HG03064 (cell line): ENCODE results near the gene FAM193A.
"Not testable (repeated sequence)": the region's sequence is repeated elsewhere in the genome, so short reads cannot be mapped to it uniquely, and the experiment has no call there.

Experiments
- ATAC-seq: cut with Tn5 transposase; IDR thresholded peaks from one replicate; pipeline ENCODE4 v1.9.1; 2021; ENCODE audit warnings: low read depth; ENCODE audit not compliant: unreplicated experiment

The FAM193A gene

DNA sequence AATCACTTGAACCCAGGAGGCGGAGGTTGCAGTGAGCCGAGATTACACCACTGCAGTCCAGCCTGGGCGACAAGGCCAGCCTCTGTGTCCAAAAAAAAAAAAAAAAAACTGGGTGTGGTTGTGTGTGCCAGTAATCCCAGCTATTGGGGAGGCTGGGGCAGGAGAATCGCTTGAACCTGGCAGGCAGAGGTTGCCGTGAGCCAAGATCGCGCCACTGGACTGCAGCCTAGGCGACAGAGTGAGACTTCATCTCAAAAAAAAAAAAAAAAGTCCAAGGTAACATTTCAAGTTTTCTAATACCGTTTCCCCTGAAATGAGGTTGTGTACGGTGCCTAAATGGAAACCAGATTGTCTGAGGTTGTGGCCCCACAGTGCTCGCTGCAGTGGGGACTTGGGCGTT lies 35.6 kb downstream of the FAM193A start:
- ATAC-seq, result no peak

- ATAC-seq, result no peak
Measured at GRCh38 chr4:2572866-2573265, 36.4 kb downstream of the FAM193A start.

- no peak for ATAC-seq
Measured at GRCh38 chr4:2574009-2574408, 37.6 kb downstream of the FAM193A start.

DNA sequence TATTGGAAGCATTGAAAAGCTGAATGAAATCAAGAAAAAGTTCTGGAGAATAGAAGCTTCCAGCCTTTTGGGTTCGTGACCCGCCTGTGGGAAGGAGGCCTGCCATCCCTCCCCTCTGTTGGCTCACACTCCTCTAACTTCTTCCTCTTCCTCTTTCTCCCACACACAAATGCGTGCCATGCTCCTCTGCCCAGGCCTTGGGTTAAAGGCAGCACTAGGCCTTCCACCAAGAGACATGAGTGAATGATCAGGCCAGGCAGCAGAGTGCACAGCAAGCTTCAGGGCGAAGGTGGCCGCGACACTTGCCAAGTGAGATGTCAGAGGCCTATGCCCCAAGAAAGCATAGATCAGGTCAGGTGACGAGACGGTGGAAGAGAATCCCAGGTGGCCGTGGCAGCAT lies 38.4 kb downstream of the FAM193A start:
- no peak for ATAC-seq

DNA sequence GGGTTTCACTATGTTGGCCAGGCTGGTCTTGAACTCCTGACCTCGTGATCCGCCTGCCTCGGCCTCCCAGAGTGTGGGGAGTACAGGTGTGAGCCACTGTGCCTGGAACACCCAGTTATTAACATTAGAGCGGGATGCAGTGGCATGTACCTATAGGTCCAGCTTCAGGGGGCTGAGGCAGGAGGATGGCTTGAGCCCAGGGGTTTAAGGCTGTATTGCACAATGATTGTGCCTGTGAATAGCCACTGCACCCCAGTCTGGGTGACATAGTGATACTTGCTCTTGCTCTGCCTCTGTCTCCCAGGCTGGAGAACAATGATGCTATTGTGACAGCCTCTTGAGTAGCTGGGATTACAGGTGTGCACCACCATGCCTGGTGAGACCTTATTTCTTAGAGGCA lies 39.8 kb downstream of the FAM193A start:
- ATAC-seq, result no peak

DNA sequence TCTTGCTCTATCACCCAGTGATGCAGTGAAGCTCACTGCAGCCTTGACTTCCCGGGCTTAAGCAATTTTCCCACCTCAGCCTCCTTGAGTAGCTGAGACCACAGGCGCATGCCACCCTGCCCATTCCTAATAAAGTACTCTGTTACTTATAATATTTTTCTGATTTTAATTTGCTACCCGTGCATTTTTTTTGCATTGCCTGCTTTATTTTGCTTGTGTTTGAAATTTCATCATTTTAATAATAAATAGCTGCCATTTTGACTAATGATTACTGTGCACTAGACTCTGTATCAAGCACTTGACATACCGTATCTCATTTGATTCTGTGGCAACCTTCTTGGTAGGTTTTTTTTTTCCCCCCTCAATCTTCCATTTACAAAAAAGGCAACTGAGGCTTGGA lies 41.7 kb downstream of the FAM193A start:
- no peak for ATAC-seq

GRCh38 chr4:2579910-2580309 lies 43.5 kb downstream of the FAM193A start:
- no peak for ATAC-seq

DNA sequence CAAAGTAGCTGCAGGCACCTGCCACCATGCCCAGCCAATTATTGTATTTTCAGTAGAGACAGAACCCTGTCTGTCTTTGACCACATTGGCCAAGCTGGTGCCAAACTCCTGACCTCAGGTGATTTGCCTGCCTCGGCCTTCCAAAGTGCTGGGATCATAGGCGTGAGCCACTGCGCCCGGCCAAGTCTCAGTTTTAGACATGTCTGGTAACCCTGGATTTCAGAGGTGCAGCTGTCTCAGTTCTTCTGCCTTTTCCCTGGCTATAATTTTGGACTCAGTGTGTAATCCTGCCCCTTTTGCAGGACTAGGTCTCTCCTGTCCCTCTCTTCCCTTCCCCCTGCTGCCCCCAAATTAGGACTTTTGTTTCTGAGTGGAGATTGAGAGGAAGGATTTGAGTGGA lies 46.6 kb downstream of the FAM193A start:
- ATAC-seq, result no peak

- ATAC-seq, result no peak
Measured at GRCh38 chr4:2583517-2583916, 47.1 kb downstream of the FAM193A start.

DNA sequence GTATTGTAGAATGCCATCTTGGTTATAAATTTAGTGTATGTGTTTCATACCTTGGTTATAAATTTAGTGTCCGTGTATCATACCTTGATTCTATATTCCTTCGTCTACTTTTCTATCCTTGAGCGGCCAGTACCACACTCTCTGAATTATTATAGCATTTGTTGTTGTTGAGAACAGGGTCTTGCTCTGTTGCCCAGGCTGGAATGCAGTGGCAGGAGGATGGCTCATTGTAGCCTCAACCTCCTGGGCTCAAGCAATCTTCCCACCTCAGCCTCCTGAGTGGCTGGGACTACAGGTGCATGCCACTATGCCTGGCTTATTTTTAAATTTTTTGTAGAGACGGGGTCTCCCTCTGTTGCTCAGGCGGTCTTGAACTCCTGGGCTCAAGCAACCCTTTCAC lies 50.1 kb downstream of the FAM193A start:
- ATAC-seq, result no peak

DNA sequence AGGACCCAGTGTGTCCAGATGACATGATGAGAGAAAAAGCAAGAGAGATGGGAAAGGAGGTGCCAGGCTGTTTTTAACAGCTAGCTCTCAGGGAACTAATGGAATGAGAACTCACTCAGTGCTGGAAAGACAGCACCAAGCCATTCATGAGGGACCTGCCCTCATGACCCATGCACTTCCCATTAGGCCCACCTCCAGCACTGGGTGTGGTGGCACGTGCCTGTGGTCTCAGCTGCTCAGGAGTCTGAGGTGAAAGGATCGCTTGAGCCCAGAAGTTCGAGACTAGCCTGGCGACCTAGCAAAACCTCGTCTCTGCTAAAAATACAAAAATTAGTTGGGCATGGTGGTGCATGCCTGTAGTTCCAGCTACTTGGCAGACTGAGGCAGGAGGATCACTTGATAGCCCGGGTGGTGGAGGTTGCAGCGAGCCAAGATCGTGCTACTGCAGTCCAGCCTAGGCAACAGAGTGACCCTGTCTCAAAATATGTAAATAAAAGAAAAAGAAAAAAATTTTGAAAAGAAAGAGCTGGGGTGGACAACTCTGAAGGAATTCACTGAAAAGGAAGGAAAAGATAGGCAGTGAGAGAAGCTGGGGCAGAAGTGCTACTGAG lies 50.9 kb downstream of the FAM193A start:
- ATAC-seq, result no peak

- no peak for ATAC-seq
Measured at GRCh38 chr4:2588259-2588658, 51.8 kb downstream of the FAM193A start.

GRCh38 chr4:2591189-2591588 lies 54.7 kb downstream of the FAM193A start:
- ATAC-seq, result no peak

- not testable (repeated sequence) for ATAC-seq
Measured at GRCh38 chr4:2592014-2592413, 55.6 kb downstream of the FAM193A start.

- no peak for ATAC-seq
Measured at GRCh38 chr4:2592572-2592971, 56.1 kb downstream of the FAM193A start.

DNA sequence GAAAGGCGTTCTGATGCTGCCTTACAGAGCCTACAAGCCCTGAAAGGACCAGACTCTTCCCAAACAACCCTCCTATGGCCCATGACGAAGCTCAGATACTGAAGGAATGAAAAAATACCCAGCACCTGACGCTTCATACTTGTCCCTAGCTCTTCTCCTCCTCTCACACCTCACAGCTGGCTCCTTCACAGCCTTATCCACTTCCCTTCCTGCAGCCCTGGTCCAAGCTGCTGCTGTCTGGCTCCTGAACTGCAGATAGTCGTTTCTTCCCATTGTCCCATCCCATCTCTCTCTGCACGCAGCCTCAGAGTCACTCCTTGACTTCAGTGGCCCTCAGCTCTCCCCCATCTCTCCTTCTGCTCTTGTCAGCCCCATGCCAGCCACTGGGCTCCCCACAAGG lies 56.6 kb downstream of the FAM193A start:
- no peak for ATAC-seq

GRCh38 chr4:2595436-2595835 lies 59.0 kb downstream of the FAM193A start:
- no peak for ATAC-seq

GRCh38 chr4:2595952-2596552 lies 59.6 kb downstream of the FAM193A start:
- no peak for ATAC-seq

DNA sequence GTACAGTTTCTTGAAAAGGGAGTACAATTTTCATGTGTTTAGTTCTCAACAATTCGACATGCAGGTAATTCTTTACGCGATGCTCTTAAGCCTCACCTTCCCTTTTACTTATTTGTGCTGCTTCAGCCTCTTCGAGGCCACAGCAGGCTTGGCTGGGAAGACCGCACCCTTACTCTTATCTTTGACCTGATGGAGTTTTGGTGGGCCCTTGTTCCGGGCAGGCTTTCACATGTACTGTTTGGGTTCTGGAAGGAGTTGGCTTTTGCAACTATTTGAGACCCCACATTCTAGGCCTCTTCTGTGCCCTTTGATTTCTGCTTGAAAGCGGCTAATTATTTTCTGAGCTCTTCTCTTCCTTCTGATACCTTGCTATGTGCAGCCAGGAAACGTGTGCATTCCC lies 60.2 kb downstream of the FAM193A start:
- no peak for ATAC-seq

DNA sequence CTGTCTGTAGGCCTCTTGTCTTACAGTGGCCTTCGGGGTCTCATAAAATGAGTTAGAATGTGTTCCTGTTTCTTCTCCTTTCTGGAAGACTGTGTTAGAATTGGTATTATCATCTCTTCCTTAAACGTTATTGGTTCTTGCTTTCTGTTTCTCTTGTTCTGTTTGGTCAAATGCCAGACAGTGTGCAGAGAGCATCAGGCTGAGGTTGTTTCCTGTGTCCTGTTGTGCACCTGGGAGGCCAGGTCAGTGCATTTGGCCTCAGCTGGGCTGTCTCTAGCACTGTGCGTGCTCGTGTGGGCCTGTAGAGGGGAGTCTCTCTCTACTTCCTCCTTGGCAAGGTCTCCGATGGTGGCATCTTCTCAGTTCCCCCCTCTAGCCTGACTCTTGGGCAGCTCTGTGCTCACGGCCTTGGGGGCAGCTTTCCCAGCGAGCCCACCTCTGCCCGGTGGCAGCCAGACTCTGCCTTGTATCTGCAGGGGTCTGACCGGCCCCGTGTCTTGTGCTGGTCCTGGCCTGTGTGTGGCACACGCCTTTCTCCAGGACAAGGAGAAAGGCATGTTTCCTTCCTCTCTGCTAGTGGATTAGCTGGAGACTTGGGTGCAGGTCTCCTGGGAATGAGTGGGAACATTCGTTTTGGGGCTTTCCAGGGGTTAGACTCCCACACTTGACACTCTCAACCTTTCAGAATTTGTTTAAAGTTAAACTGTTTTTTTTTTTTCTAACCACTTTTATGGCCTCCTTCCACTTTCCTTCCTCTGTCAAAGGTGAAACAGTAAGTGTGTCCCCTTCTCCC lies 62.3 kb downstream of the FAM193A start:
- peak; percentile 74 for ATAC-seq

- no peak for ATAC-seq
Measured at GRCh38 chr4:2599304-2599654, 62.8 kb downstream of the FAM193A start.

GRCh38 chr4:2600878-2601277 lies 64.4 kb downstream of the FAM193A start:
- ATAC-seq, result no peak
